ENCODE results near the gene DAZAP1. TPM values are rescaled to one million over a fixed set of nuclear protein-coding genes. Genes with fewer than 3 reads are reported as not detected.
A peak's percentile ranks its signal among the peaks of the same experiment; 100 is the strongest.
"Not testable (repeated sequence)": the region's sequence is repeated elsewhere in the genome, so short reads cannot be mapped to it uniquely, and the experiment has no call there.

Gene DAZAP1
- total and polyA plus RNA-seq, 4 donors, result 5.4 to 45.0 (median 29.7) TPM

DNA sequence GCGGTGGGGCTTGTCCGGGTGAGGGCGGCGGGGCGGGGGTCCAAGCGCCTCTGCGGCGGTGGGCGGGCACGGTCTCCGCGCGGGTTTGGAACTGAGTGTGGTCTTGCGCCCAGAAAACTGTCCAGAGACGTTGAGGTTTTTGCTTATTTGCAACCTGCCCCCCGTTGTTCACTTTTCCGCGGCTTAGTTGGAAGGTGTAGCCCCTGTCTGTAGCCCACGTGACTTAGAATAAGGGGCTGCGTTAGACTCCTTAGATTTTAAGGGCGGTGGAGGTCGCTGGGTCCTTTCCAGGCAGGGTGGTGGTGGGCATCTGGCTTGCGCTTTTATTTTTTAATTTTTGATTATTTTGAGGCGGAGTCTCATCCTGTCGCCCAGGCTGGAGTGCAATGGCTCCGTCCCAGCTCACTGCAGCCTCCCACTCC is 31.6 kb downstream of the DAZAP1 start:
- H3K27me3 ChIP-seq (ENCODE audit: control insufficient read depth in 4 of 4, insufficient read depth in 4 of 4, low read length in 3 of 4), result no peaks in the 10 kb centered on the region
- peaks cover 11 to 36% (median 19%) of the 10 kb centered on the region in 4 donors for H3K36me3 ChIP-seq (ENCODE audit: control insufficient read depth in 4 of 4, insufficient read depth in 3 of 4, low read depth in 1 of 4, low read length in 3 of 4)
- no peak overlapping the region for H3K27ac ChIP-seq (ENCODE audit: low read depth in 1 of 2, low read length in 2 of 2)
- peak overlapping the region; percentile 87 to 91 for H3K9ac ChIP-seq (ENCODE audit: low read depth in 1 of 2, low read length in 2 of 2)
- no peak for TF ChIP-seq SP1 (IDR thresholded peaks at IDR 0.05)
- TF ChIP-seq GABPA (IDR thresholded peaks at IDR 0.05 in 1 of 2, conservative IDR thresholded peaks at IDR 0.05 in 1 of 2), result no peak
- TF ChIP-seq NR2F2 (IDR thresholded peaks at IDR 0.05), result no peak
- TF ChIP-seq, protein P1, sequence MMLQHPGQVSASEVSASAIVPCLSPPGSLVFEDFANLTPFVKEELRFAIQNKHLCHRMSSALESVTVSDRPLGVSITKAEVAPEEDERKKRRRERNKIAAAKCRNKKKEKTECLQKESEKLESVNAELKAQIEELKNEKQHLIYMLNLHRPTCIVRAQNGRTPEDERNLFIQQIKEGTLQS (IDR thresholded peaks at IDR 0.05), result no peak
- no peak for TF ChIP-seq YY1 (IDR thresholded peaks at IDR 0.05)
- TF ChIP-seq, protein P2, sequence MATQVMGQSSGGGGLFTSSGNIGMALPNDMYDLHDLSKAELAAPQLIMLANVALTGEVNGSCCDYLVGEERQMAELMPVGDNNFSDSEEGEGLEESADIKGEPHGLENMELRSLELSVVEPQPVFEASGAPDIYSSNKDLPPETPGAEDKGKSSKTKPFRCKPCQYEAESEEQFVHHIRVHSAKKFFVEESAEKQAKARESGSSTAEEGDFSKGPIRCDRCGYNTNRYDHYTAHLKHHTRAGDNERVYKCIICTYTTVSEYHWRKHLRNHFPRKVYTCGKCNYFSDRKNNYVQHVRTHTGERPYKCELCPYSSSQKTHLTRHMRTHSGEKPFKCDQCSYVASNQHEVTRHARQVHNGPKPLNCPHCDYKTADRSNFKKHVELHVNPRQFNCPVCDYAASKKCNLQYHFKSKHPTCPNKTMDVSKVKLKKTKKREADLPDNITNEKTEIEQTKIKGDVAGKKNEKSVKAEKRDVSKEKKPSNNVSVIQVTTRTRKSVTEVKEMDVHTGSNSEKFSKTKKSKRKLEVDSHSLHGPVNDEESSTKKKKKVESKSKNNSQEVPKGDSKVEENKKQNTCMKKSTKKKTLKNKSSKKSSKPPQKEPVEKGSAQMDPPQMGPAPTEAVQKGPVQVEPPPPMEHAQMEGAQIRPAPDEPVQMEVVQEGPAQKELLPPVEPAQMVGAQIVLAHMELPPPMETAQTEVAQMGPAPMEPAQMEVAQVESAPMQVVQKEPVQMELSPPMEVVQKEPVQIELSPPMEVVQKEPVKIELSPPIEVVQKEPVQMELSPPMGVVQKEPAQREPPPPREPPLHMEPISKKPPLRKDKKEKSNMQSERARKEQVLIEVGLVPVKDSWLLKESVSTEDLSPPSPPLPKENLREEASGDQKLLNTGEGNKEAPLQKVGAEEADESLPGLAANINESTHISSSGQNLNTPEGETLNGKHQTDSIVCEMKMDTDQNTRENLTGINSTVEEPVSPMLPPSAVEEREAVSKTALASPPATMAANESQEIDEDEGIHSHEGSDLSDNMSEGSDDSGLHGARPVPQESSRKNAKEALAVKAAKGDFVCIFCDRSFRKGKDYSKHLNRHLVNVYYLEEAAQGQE (IDR thresholded peaks at IDR 0.05), result no peak
- TF ChIP-seq EGR1 (IDR thresholded peaks at IDR 0.05; ENCODE audit: low read depth in 2 of 2), result no peak
- TF ChIP-seq FOXA2 (IDR thresholded peaks at IDR 0.05), result no peak
- H3K4me3 ChIP-seq (ENCODE audit: low read depth in 1 of 3, low read length in 3 of 3), result peak overlapping the region; percentile 60 to 96 (median 86)
- peaks cover 7 to 18% (median 12%) of the 10 kb centered on the region in 4 donors for H3K4me1 ChIP-seq (ENCODE audit: control insufficient read depth in 4 of 4, insufficient read depth in 4 of 4, low read length in 3 of 4)
- DNase-seq (ENCODE audit: low spot score), result no peak
- no peaks in the 10 kb centered on the region for H3K9me3 ChIP-seq (ENCODE audit: control insufficient read depth in 4 of 4, low read length in 3 of 4)
- under 1% methylated on average over 26 of the region's 26 CpGs for WGBS

DNA sequence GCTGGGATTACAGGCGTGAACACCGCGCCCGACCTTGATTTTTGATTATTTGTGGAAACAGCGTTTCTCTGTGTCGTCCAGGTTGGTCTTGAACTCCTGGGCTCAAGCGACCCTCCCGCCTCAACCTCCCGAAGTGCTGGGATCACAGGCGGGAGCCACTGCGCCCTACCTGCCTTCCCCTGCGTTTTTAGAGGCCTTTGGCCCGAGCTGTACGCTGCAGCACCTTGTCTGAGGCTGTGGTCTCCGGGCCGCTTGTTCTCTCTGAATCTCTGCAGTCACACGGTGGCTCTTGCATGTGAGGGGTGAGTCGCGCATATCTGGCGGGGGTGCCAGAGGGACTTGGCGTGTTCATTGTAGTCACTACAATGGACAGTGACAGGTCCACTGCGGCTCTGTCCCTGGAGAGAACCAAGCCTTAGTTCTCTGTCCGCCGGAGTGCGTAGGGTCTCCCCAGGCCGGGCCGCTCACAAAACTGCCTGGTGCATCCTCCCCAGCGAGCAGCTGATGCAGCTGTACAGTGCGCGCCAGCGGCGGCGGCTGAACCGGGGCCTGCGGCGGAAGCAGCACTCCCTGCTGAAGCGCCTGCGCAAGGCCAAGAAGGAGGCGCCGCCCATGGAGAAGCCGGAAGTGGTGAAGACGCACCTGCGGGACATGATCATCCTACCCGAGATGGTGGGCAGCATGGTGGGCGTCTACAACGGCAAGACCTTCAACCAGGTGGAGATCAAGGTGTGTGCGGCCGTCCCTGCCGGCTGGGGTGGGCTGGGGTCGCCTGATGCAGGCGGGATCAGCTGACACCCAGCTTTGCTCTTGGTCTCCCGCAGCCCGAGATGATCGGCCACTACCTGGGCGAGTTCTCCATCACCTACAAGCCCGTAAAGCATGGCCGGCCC is 32.4 kb downstream of the DAZAP1 start:
- Histone ChIP-seq H3K36me3 (ENCODE audit: control insufficient read depth in 4 of 4, insufficient read depth in 3 of 4, low read depth in 1 of 4, low read length in 3 of 4) (peaks cover 11 to 28% (median 16%) of the 10 kb centered on the region in 4 donors), H3K9ac (ENCODE audit: low read depth in 1 of 2, low read length in 2 of 2) (peak overlapping the region; percentile 87 to 91), H3K4me3 (ENCODE audit: low read depth in 1 of 3, low read length in 3 of 3) (peak overlapping the region; percentile 60 to 96 (median 86)), H3K4me1 (ENCODE audit: control insufficient read depth in 4 of 4, insufficient read depth in 4 of 4, low read length in 3 of 4) (peaks cover 7 to 18% (median 12%) of the 10 kb centered on the region in 4 donors)
- H3K27ac ChIP-seq (ENCODE audit: low read depth in 1 of 2, low read length in 2 of 2); H3K27me3 ChIP-seq (ENCODE audit: control insufficient read depth in 4 of 4, insufficient read depth in 4 of 4, low read length in 3 of 4); H3K9me3 ChIP-seq (ENCODE audit: control insufficient read depth in 4 of 4, low read length in 3 of 4); DNase-seq (ENCODE audit: low spot score): not testable (repeated sequence)
- WGBS, result 85% methylated on average over 57 of the region's 57 CpGs

DNA sequence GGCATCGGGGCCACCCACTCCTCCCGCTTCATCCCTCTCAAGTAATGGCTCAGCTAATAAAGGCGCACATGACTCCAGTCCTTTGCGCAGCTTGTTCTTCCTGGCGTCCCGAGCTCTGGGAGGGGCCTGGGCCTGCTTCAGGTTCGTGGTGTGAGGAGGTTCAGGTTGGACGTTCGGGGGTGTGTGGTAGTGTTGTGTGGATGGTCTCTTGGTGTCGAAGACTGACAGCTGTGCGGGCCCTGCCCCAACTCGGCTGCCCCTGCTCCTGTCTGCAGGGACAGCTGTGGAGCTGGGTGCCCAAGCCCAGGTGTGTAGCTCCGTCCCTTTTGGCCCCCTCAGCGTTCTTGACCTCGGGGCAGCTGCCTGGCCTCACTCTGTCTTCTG is 33.0 kb downstream of the DAZAP1 start:
- no peak overlapping the region for H3K9ac ChIP-seq (ENCODE audit: low read depth in 1 of 2, low read length in 2 of 2)
- no peak overlapping the region for H3K27ac ChIP-seq (ENCODE audit: low read depth in 1 of 2, low read length in 2 of 2)
- peaks cover 11 to 28% (median 14%) of the 10 kb centered on the region in 4 donors for H3K36me3 ChIP-seq (ENCODE audit: control insufficient read depth in 4 of 4, insufficient read depth in 3 of 4, low read depth in 1 of 4, low read length in 3 of 4)
- peaks cover 0 to under 1% (median 0%) of the 10 kb centered on the region in 4 donors for H3K27me3 ChIP-seq (ENCODE audit: control insufficient read depth in 4 of 4, insufficient read depth in 4 of 4, low read length in 3 of 4)
- DNase-seq (ENCODE audit: low spot score), result no peak
- H3K4me3 ChIP-seq (ENCODE audit: low read depth in 1 of 3, low read length in 3 of 3), result no peak overlapping the region
- H3K9me3 ChIP-seq (ENCODE audit: control insufficient read depth in 4 of 4, low read length in 3 of 4), result no peaks in the 10 kb centered on the region
- WGBS, result 92% methylated on average over 15 of the region's 15 CpGs
- TF ChIP-seq, protein P3, sequence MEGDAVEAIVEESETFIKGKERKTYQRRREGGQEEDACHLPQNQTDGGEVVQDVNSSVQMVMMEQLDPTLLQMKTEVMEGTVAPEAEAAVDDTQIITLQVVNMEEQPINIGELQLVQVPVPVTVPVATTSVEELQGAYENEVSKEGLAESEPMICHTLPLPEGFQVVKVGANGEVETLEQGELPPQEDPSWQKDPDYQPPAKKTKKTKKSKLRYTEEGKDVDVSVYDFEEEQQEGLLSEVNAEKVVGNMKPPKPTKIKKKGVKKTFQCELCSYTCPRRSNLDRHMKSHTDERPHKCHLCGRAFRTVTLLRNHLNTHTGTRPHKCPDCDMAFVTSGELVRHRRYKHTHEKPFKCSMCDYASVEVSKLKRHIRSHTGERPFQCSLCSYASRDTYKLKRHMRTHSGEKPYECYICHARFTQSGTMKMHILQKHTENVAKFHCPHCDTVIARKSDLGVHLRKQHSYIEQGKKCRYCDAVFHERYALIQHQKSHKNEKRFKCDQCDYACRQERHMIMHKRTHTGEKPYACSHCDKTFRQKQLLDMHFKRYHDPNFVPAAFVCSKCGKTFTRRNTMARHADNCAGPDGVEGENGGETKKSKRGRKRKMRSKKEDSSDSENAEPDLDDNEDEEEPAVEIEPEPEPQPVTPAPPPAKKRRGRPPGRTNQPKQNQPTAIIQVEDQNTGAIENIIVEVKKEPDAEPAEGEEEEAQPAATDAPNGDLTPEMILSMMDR (IDR thresholded peaks at IDR 0.05; ENCODE audit: low read depth, low read length, missing input control), result no peak
- TF ChIP-seq, protein P4, sequence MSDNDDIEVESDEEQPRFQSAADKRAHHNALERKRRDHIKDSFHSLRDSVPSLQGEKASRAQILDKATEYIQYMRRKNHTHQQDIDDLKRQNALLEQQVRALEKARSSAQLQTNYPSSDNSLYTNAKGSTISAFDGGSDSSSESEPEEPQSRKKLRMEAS (IDR thresholded peaks at IDR 0.05), result no peak
- H3K4me1 ChIP-seq (ENCODE audit: control insufficient read depth in 4 of 4, insufficient read depth in 4 of 4, low read length in 3 of 4), result peaks cover 9 to 22% (median 16%) of the 10 kb centered on the region in 4 donors
